NOMO-1 (cell line): Measurements from ENCODE around the gene SUCLG2.

Experiments
- DNase-seq, 2 experiments: peaks; one replicate each; lab custom pipeline; 2025; ENCODE audit not compliant: unreplicated experiment in 2 of 2; lab: John Stamatoyannopoulos, UW

Gene SUCLG2

GRCh38 chr3:67649681-67650080 is 4.7 kb downstream of the SUCLG2 start:
- DNase-seq = no peak

- no peak for DNase-seq
Measured at GRCh38 chr3:67648701-67649100, 5.7 kb downstream of the SUCLG2 start.

- no peak for DNase-seq
Measured at GRCh38 chr3:67648229-67648628, 6.2 kb downstream of the SUCLG2 start.

GRCh38 chr3:67647390-67647878 is 7.0 kb downstream of the SUCLG2 start:
- DNase-seq = no peak

- no peak for DNase-seq
Measured at GRCh38 chr3:67646586-67647234, 7.7 kb downstream of the SUCLG2 start.

- no peak for DNase-seq
Measured at GRCh38 chr3:67644827-67645226, 9.6 kb downstream of the SUCLG2 start.

GRCh38 chr3:67642734-67643133 is 11.7 kb downstream of the SUCLG2 start:
- DNase-seq = no peak

GRCh38 chr3:67642190-67642589 is 12.2 kb downstream of the SUCLG2 start:
- no peak for DNase-seq

GRCh38 chr3:67641451-67641850 is 13.0 kb downstream of the SUCLG2 start:
- no peak for DNase-seq

- no peak for DNase-seq
Measured at GRCh38 chr3:67640023-67640660, 14.3 kb downstream of the SUCLG2 start.

- no peak for DNase-seq
Measured at GRCh38 chr3:67637255-67637900, 17.0 kb downstream of the SUCLG2 start.

GRCh38 chr3:67635806-67636205 is 18.6 kb downstream of the SUCLG2 start:
- no peak for DNase-seq

GRCh38 chr3:67635257-67635656 is 19.2 kb downstream of the SUCLG2 start:
- no peak for DNase-seq

GRCh38 chr3:67630666-67631362 is 23.6 kb downstream of the SUCLG2 start:
- DNase-seq = no peak

- DNase-seq = no peak
Measured at GRCh38 chr3:67624687-67625086, 29.7 kb downstream of the SUCLG2 start.

GRCh38 chr3:67624078-67624477 is 30.3 kb downstream of the SUCLG2 start:
- no peak for DNase-seq

- DNase-seq = no peak
Measured at GRCh38 chr3:67622652-67623051, 31.8 kb downstream of the SUCLG2 start.

- no peak for DNase-seq
Measured at GRCh38 chr3:67620869-67621268, 33.5 kb downstream of the SUCLG2 start.

GRCh38 chr3:67619991-67620390 is 34.4 kb downstream of the SUCLG2 start:
- DNase-seq = no peak

- peak in 1 of 2 experiments; percentile 3 for DNase-seq
Measured at GRCh38 chr3:67617518-67617917, 36.9 kb downstream of the SUCLG2 start.

- no peak for DNase-seq
Measured at GRCh38 chr3:67616046-67616445, 38.4 kb downstream of the SUCLG2 start.
